ENCODE results near the gene CD164L2.

The CD164L2 gene

GRCh38 chr1:27381969-27382762 lies 967 bp downstream of the CD164L2 start:
- no peak for DNase-seq

DNA sequence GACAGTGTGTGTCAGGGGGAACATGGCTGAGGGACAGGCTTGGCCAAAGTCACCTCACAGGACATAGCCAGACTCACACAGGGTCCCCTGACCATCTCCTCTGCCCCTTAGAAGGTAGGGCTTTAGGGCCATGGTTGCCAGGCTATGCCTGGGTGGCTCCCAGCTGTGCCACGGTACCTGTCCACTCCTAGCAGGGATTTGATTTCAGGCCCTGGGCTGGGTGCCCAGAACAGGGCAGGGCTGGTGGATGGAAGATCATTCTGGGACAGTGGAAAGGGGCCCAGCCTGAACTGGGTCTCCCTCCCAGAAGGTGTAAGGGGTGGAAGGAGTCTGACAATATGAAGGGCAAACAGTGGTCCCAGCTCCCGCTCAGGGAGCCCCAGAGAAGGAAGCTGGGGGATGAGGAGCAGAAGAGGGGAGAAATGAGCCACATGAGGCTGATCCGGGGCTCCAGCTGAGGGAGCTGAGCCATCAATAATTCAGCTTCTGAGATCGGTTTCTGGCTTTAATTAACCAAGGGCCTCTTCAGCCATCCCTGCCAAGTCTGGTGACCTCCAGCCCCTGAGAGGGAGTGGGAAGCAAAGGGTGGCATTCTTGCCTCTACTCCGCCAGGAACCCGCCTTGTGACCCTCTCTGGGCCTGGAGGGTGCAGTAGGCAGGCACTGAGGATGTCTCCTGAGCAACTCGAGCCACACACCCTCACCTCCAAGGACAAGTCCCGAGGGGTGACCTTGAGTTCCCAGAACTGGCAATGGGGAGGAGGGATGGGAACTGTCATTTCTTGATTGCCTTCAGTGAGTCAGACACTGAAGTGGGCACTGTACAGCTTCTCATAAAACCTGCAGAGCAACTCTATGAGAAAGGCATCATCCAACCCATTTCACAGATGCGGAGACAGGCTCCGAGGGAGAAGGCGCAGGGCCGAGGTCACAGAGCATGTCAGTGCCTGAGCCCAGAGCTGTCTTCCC lies 2.1 kb downstream of the CD164L2 start:
- no peak for DNase-seq

GRCh38 chr1:27380224-27380623 lies 2.9 kb downstream of the CD164L2 start:
- DNase-seq: no peak

DNA sequence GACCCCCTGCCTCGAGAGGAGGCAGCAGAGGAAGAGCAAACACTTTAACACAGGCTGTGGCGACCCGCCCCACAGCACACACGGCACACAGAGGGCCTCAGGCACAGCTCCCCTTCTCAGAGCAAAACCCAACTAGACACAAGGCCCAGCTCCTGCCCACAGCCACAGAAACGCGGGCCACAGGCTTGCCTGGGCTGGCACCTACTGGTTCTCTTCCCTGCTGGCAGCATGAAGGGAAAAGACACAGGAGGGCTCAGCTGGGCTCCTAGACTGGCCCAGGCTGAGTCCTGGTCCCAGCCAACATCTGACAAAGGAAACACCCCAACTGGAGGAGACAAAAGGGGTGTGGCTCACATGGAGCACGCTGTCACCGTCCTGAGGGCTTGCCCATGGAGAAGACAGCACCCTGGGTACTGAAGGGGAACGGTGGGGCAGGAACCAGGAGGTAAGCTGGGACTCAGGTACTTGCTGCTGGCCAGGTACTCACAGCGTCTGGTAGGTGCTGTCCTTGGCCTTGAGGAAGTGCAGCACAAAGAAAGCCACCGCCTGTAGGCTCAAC lies 3.5 kb downstream of the CD164L2 start:
- no peak for DNase-seq

- DNase-seq: no peak
Observed at GRCh38 chr1:27377760-27378495, 5.2 kb downstream of the CD164L2 start.

DNA sequence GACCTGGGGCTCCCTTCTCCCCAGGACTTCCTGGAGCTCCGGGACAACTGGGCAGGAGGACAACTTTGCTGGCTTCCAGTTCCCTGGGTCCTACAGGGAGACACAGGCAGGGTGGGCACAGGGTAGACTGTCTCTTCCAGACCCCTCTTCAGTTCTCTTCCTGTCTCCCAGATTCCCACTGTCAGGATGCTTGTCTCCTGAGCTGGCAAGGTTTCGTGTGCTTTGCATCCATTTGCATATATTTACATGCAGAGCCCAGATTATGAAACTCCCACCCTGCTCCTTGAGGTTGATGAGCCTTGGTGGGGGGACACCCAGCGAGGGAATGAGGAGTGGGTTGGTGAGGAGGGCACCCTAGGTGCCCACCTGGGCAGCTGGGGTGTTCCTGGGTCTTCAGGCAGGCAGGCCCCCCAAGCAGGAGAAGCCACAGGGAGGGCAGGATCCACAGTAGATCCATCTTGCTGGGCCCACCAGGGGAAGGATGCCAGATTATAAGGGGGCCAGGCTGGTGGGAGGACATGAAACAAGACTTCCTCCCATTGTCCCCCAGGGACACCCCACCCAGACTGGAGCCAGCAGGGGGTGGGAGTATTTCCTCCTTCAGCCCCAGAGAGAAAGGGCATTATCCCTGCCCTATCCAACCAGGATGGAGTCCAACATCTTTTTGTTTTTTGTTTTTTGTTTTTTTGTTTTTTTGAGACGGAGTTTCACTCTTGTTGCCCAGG lies 8.6 kb downstream of the CD164L2 start, which contains the start of gene FCN3:
FCN3 (minus strand) TSS at position 463 of the 725 bp plus-strand sequence; CDS start at position 457, 6 bp downstream.
- no peak for DNase-seq

- DNase-seq: no peak
Observed at GRCh38 chr1:27372808-27373690, 10.1 kb downstream of the CD164L2 start.

DNA sequence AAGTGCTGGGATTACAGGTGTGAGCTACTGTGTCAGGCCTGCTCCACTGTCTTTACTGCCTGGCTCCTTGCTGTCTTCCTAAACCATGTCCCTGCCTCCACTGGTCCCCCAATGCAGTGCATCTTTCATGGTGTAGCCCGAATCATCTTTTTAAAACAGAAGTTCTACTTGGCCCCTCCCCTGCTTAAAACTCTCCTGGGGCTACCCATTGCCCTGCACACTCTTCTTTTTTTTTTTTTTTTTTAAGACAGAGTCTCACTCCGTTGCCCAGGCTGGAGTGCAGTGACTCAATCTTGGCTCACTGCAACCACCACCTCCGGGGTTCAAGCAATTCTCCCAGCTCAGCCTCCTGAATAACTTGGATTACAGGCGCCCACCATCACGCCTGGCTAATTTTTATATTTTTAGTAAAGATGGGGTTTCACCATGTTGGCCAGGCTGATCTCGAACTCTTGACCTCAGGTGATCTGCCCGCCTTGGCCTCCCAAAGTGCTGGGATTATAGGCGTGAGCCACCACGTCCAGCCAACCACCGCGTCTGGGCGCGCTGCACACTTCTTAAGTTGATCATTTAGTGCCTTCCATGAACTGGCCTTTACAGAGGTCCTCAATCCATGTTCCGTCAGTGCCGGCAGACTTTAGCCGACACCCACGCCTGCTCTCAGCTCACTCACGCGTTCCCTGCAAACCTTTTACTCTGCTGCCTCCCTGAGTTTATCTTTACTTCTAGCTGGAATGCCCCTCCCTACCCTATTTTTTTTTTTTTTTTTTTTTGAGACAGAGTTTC lies 10.9 kb downstream of the CD164L2 start:
- no peak for DNase-seq

GRCh38 chr1:27368869-27369582 lies 14.1 kb downstream of the CD164L2 start:
- DNase-seq: no peak

- DNase-seq: no peak
Observed at GRCh38 chr1:27367160-27367650, 15.9 kb downstream of the CD164L2 start.

- DNase-seq: peak; percentile 32
Observed at GRCh38 chr1:27366411-27367159, 16.5 kb downstream of the CD164L2 start, which contains the start of gene MAP3K6. Gene MAP3K6 (minus strand): TSS chr1:27366961. CDS start chr1:27366597, 364 bp downstream.

DNA sequence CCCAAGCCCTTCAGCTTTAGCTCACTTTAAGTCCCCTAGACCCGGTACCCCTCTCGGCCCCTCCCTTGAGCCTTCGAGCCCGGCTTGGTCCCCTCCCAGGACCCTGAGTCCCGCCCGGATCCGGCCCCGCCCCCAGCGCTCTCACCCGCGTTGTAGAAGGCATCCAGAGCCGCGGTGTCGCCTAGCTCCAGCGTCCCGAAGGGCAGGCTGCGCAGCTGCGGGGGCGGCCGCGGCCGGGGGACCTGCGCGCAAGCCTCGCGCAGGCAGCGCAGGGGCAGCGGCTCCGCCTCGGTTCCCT lies 17.1 kb downstream of the CD164L2 start:
- DNase-seq: peak; percentile 50

GRCh38 chr1:27365372-27366112 lies 17.6 kb downstream of the CD164L2 start:
- peak; percentile 55 for DNase-seq

- DNase-seq: no peak
Observed at GRCh38 chr1:27364696-27365371, 18.3 kb downstream of the CD164L2 start.

DNA sequence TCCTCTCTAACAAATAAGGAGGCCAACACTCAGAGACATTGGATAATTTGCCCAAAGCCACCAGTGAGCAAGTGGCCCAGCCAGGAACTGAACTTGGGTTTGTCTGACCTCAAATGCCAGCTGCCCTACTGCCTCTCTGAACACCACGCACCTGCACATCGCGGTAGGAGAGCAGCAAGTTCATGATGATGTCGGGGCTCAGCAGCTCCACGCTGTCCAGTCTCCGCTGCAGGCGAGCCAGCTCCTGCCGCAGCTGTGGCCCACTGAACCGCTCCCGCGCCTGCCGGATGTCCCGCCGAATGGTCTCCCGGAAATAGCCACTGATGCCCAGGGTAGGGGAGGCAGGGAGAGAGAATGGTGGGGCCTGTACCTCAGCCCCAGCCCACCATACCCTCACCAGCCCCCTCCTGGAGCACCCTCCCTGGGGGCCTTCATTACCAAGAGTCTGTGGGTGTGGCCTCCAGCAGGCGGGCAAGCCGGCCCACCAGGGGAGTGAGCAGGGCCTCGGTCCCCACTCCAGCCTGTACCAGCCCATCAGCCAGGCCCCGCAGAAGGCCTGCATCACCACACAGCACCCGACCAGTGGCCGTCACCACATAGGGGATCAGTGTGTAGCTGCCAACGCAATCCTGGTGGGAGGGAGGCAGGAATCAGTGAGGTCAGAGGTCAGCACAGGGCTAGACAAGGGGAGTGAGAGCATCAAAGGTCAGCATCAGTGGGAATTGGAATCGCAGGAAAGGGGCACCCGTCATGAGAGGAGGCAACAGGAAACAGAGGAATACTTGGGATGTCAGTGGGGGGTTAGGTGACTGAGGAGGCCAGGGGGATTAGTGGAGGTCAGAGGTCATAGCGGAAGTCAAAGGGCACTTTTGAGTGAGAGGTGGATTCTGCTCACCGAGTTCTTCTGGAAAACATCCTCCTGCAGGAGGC lies 19.1 kb downstream of the CD164L2 start:
- no peak for DNase-seq

GRCh38 chr1:27361553-27361952 lies 21.6 kb downstream of the CD164L2 start:
- no peak for DNase-seq

All from central memory CD4-positive, alpha-beta T cell (primary cell).